ENCODE data around the gene DIDO1.

Gene DIDO1

DNA sequence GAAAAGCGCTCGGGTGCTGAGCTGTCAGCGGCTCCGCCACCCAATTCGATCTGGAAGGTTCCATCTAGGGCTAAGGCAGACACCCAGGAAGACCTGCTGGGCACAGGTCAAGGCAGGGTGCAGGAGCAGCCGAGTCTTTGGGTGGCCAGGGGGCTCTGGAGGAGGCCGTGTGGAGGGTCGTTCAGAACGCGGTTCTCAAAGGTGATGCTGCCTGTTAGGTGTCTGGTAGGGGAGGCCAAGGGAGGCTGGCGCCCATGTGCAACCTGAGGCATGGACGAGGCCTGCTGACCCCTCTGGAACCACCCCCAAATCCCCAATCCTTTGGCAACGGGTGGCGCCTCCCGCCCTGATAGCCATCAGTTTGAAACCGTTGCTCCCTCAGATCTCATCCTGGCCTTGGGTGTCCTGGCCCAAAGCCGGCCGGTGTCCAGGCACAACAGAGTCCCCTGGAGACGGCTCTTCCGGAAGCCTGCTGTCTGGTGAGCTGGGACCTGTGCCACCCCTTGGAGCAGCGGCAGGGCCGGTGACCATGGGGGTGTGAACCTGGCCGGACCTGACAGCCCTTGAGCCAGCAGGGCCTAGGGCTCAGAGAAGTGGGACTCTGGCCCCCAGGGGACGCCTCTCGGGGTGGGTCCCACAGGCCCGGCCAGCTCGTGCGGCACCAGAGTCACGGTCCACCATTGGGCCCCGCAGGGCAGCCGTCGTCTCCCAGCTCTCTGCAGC lies 36.7 kb upstream of the DIDO1 start:
- Histone ChIP-seq H3K4me3 (ENCODE audit: insufficient read depth, low read length, poor library complexity, severe bottlenecking) (no peak overlapping the region), H3K27ac (ENCODE audit: low read depth, low read length) (no peak overlapping the region), H3K27me3 (ENCODE audit: low read length) (no peaks in the 10 kb centered on the region), H3K9ac (ENCODE audit: low read length) (no peak overlapping the region), H3K79me2 (ENCODE audit: insufficient read depth, low read length) (no peaks in the 10 kb centered on the region), H3K4me2 (ENCODE audit: low read depth, low read length, poor library complexity, severe bottlenecking) (no peak overlapping the region), H2AFZ (ENCODE audit: low read depth, low read length, severe bottlenecking) (no peak overlapping the region), H3K36me3 (ENCODE audit: low read length) (no peaks in the 10 kb centered on the region), H3F3A (ENCODE audit: insufficient read depth) (no peaks in the 10 kb centered on the region), H4K20me1 (ENCODE audit: low read depth, low read length) (no peaks in the 10 kb centered on the region), H3K9me3 (ENCODE audit: insufficient read depth, low read length) (no peaks in the 10 kb centered on the region), H3K9me2 (replicated peaks; ENCODE audit: insufficient read depth, low read length) (no peaks in the 10 kb centered on the region)
- TF ChIP-seq, protein P1, sequence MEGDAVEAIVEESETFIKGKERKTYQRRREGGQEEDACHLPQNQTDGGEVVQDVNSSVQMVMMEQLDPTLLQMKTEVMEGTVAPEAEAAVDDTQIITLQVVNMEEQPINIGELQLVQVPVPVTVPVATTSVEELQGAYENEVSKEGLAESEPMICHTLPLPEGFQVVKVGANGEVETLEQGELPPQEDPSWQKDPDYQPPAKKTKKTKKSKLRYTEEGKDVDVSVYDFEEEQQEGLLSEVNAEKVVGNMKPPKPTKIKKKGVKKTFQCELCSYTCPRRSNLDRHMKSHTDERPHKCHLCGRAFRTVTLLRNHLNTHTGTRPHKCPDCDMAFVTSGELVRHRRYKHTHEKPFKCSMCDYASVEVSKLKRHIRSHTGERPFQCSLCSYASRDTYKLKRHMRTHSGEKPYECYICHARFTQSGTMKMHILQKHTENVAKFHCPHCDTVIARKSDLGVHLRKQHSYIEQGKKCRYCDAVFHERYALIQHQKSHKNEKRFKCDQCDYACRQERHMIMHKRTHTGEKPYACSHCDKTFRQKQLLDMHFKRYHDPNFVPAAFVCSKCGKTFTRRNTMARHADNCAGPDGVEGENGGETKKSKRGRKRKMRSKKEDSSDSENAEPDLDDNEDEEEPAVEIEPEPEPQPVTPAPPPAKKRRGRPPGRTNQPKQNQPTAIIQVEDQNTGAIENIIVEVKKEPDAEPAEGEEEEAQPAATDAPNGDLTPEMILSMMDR (IDR thresholded peaks at IDR 0.05; ENCODE audit: insufficient read depth, low read length, poor library complexity, severe bottlenecking), result no peak
- TF ChIP-seq EZH2phosphoT487 (conservative IDR thresholded peaks at IDR 0.05; ENCODE audit: low read length), result no peak

DNA sequence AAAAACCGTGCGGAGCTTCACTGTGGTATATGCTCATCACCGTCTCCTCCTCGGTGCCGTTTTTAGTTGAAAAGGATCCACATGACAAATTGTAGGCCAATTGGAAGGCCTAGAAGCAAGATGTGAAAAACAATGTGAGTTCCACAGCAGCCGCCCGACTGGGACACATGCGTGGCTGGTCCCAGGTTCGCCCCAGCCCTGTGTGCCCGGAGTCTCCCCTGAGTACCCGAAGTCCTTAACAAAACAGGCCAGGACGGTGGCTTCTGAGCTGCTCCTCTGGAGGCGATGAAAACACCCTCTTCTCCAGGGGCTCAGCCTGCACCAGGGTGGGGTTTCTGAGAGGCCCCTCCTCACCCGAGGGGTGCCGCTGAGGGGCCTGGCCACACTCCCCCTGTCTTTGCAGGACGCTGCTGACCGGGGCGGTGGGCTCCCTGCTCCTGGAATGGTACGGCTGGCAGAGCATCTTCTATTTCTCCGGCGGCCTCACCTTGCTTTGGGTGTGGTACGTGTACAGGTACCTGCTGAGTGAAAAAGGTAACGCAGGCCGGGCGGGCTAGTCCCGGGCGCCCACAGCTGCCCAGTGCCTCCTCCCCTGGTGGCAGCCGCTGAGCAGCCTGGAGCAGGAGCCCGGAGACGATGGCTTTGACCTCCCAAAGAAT lies 36.0 kb upstream of the DIDO1 start:
- H3F3A ChIP-seq (ENCODE audit: insufficient read depth), result no peaks in the 10 kb centered on the region
- H3K27me3 ChIP-seq (ENCODE audit: low read length), result no peaks in the 10 kb centered on the region
- no peak overlapping the region for H2AFZ ChIP-seq (ENCODE audit: low read depth, low read length, severe bottlenecking)
- H4K20me1 ChIP-seq (ENCODE audit: low read depth, low read length), result no peaks in the 10 kb centered on the region
- H3K9me2 ChIP-seq (replicated peaks; ENCODE audit: insufficient read depth, low read length), result no peaks in the 10 kb centered on the region
- no peaks in the 10 kb centered on the region for H3K36me3 ChIP-seq (ENCODE audit: low read length)
- no peak overlapping the region for H3K4me2 ChIP-seq (ENCODE audit: low read depth, low read length, poor library complexity, severe bottlenecking)
- H3K79me2 ChIP-seq (ENCODE audit: insufficient read depth, low read length), result no peaks in the 10 kb centered on the region
- H3K27ac ChIP-seq (ENCODE audit: low read depth, low read length), result no peak overlapping the region
- H3K9ac ChIP-seq (ENCODE audit: low read length), result no peak overlapping the region
- TF ChIP-seq, protein P1 (IDR thresholded peaks at IDR 0.05; ENCODE audit: insufficient read depth, low read length, poor library complexity, severe bottlenecking), result no peak
- TF ChIP-seq EZH2phosphoT487 (conservative IDR thresholded peaks at IDR 0.05; ENCODE audit: low read length), result no peak
- H3K4me3 ChIP-seq (ENCODE audit: insufficient read depth, low read length, poor library complexity, severe bottlenecking), result no peak overlapping the region
- H3K9me3 ChIP-seq (ENCODE audit: insufficient read depth, low read length), result no peaks in the 10 kb centered on the region

DNA sequence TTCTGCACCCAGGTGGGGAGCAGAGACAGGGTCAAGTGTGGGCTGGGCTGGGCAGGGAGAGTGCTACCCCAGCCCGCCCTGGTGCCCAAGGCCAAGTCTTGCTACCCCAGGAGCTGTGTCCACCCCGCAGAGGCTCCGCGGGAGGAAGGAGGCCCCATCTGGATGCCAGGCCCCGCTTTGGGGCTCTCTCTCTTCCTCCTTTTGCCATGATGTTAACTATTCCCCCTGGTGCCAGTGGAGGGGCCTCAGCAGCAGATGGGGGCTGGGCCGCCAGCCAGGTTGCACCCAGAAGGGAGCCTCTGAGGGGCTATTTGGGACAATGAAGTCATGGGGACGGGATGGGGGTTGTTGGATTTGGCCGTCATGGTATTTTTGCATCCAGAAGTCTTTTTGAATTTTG lies 35.5 kb upstream of the DIDO1 start:
- H3K27ac ChIP-seq (ENCODE audit: low read depth, low read length), result no peak overlapping the region
- no peak overlapping the region for H3K4me2 ChIP-seq (ENCODE audit: low read depth, low read length, poor library complexity, severe bottlenecking)
- no peaks in the 10 kb centered on the region for H3K36me3 ChIP-seq (ENCODE audit: low read length)

More for the DNA sequence above, 35.5 kb upstream of the DIDO1 start:
- Histone ChIP-seq H3K9ac (ENCODE audit: low read length) (no peak overlapping the region), H3K4me3 (ENCODE audit: insufficient read depth, low read length, poor library complexity, severe bottlenecking) (no peak overlapping the region), H3K27me3 (ENCODE audit: low read length) (no peaks in the 10 kb centered on the region), H3F3A (ENCODE audit: insufficient read depth) (no peaks in the 10 kb centered on the region), H3K9me2 (replicated peaks; ENCODE audit: insufficient read depth, low read length) (no peaks in the 10 kb centered on the region), H3K9me3 (ENCODE audit: insufficient read depth, low read length) (no peaks in the 10 kb centered on the region), H2AFZ (ENCODE audit: low read depth, low read length, severe bottlenecking) (no peak overlapping the region), H4K20me1 (ENCODE audit: low read depth, low read length) (no peaks in the 10 kb centered on the region), H3K79me2 (ENCODE audit: insufficient read depth, low read length) (no peaks in the 10 kb centered on the region)
- TF ChIP-seq EZH2phosphoT487 (conservative IDR thresholded peaks at IDR 0.05; ENCODE audit: low read length), result no peak
- TF ChIP-seq, protein P1 (IDR thresholded peaks at IDR 0.05; ENCODE audit: insufficient read depth, low read length, poor library complexity, severe bottlenecking), result no peak

All from SU-DHL-6 (cell line).